ENCODE results near the gene SERPINF2. TPM values are rescaled to one million over a fixed set of nuclear protein-coding genes. Genes with fewer than 3 reads are reported as not detected.

The SERPINF2 gene
- polyA plus RNA-seq, 1 of the 3 experiments (the other 2 are of a cell fraction), result 0.26 TPM

- Histone ChIP-seq H3K4me2 (no peak overlapping the region), H2AFZ (ENCODE audit: low read depth) (no peak overlapping the region), H3K27ac (ENCODE audit: low read depth in 2 of 2, low read length in 1 of 2) (peak overlapping the region in 1 of 2 experiments; percentile 77; a peak in 2 of 4 replicates), H3K9me3 (no peaks in the 10 kb centered on the region), H3K36me3 (replicated peaks in 1 of 2; ENCODE audit: control insufficient read depth in 1 of 2, insufficient read depth in 2 of 2, low read length in 1 of 2) (peaks cover 0 to 5% of the 10 kb centered on the region in 2 experiments), H3F3A (replicated peaks; ENCODE audit: insufficient read depth) (peaks cover 12% of the 10 kb centered on the region), H3K27me3 (ENCODE audit: insufficient read depth) (no peaks in the 10 kb centered on the region), H3K79me2 (ENCODE audit: insufficient read depth) (peaks cover 29% of the 10 kb centered on the region; the same call in 1 of the 2 replicates), H3K9me2 (no peaks in the 10 kb centered on the region), H4K20me1 (ENCODE audit: insufficient read depth) (no peaks in the 10 kb centered on the region), H3K4me3 (ENCODE audit: low read depth in 2 of 2, low read length in 1 of 2) (no peak overlapping the region), H3K9ac (no peak overlapping the region), H3K4me1 (ENCODE audit: control insufficient read depth in 1 of 2, insufficient read depth in 2 of 2, low read depth in 1 of 2, low read length in 1 of 2) (peaks cover 8 to 19% of the 10 kb centered on the region in 2 experiments; a peak in 2 of 4 replicates)
- ChIA-PET CTCF (interaction anchor here (1.2 to 5.5 kb wide), 3 partner anchors 10 to 73 kb away, joined by 5 to 25 read pairs (median 9); partner anchors contain the start of gene SERPINF1), POLR2A (interaction anchor here (0.6 kb wide), 1 partner anchor 36 kb away, joined by 4 read pairs; no protein-coding TSS in a partner anchor)
- no peak for TF ChIP-seq MEF2A (IDR thresholded peaks at IDR 0.05; ENCODE audit: borderline replicate concordance, low read depth)
- 0 out of 4 replicates have a peak, but pooled peaks of 1 of the 2 experiments have one; percentile 1 for TF ChIP-seq EP300 (IDR thresholded peaks at IDR 0.05; ENCODE audit: borderline replicate concordance in 1 of 2, low read depth in 1 of 2, low read length in 1 of 2)
- DNase-seq, result no peak
- WGBS (ENCODE audit: low lambda C conversion rate), result 63% methylated on average over 1 of the region's 1 CpG
These were observed 50.8 kb downstream of the SERPINF2 start for GRCh38 chr17:1793447-1793806.

DNA sequence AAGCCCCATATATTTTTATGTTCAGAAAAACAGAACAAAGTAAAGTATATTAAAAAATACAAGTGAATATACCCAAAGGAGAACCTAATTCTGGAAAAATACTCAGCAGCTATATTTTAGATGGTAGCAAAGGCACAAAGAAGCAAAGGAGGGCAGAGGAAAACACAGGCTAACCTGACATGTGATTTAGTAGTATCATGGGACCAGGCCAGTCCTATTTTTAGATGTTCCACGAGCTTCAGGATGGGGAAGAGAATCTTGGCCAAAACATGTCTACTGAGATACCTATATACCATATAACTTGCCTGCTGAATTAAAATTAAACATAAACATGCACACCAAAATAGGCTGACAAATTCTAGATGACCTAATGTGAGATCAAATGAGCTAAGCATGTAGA is 54.1 kb downstream of the SERPINF2 start:
- TF ChIP-seq NRF1 (IDR thresholded peaks at IDR 0.05; ENCODE audit: low read depth, low read length), result no peak
- TF ChIP-seq, protein P1, sequence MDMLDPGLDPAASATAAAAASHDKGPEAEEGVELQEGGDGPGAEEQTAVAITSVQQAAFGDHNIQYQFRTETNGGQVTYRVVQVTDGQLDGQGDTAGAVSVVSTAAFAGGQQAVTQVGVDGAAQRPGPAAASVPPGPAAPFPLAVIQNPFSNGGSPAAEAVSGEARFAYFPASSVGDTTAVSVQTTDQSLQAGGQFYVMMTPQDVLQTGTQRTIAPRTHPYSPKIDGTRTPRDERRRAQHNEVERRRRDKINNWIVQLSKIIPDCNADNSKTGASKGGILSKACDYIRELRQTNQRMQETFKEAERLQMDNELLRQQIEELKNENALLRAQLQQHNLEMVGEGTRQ (IDR thresholded peaks at IDR 0.05; ENCODE audit: borderline replicate concordance, low read depth, low read length), result no peak
- TF ChIP-seq REST (IDR thresholded peaks at IDR 0.05; ENCODE audit: low read depth, low read length), result no peak
- no peak for TF ChIP-seq POLR2AphosphoS5 (IDR thresholded peaks at IDR 0.05; ENCODE audit: low read depth, low read length)
- TF ChIP-seq FOSL2 (IDR thresholded peaks at IDR 0.05; ENCODE audit: borderline replicate concordance, low read depth), result no peak
- no peak for TF ChIP-seq MXI1 (IDR thresholded peaks at IDR 0.05; ENCODE audit: low read depth, low read length)
- TF ChIP-seq, protein P2, sequence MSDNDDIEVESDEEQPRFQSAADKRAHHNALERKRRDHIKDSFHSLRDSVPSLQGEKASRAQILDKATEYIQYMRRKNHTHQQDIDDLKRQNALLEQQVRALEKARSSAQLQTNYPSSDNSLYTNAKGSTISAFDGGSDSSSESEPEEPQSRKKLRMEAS (IDR thresholded peaks at IDR 0.05; ENCODE audit: low read depth), result no peak
- TF ChIP-seq GABPA (IDR thresholded peaks at IDR 0.05; ENCODE audit: low read depth), result no peak
- no peak for TF ChIP-seq RAD21 (IDR thresholded peaks at IDR 0.05; ENCODE audit: low read length)
- no peak for TF ChIP-seq MEF2A (IDR thresholded peaks at IDR 0.05; ENCODE audit: borderline replicate concordance, low read depth)
- no peak for TF ChIP-seq NFIC (IDR thresholded peaks at IDR 0.05; ENCODE audit: borderline replicate concordance)
- TF ChIP-seq FOXJ3 (CRISPR knock-in tag; IDR thresholded peaks at IDR 0.05), result no peak
- no peak for TF ChIP-seq RCOR1 (IDR thresholded peaks at IDR 0.05; ENCODE audit: low read length)
- no peak for TF ChIP-seq YY1 (IDR thresholded peaks at IDR 0.05; ENCODE audit: low read depth)
- Histone ChIP-seq H2AFZ (ENCODE audit: low read depth) (no peak overlapping the region), H3F3A (replicated peaks; ENCODE audit: insufficient read depth) (peaks cover 6% of the 10 kb centered on the region), H3K9me3 (no peaks in the 10 kb centered on the region), H3K9me2 (no peaks in the 10 kb centered on the region), H3K4me1 (ENCODE audit: control insufficient read depth in 1 of 2, insufficient read depth in 2 of 2, low read depth in 1 of 2, low read length in 1 of 2) (peaks cover 0 to 22% of the 10 kb centered on the region in 2 experiments; a peak in 2 of 4 replicates), H3K4me3 (ENCODE audit: low read depth in 2 of 2, low read length in 1 of 2) (no peak overlapping the region), H3K36me3 (replicated peaks in 1 of 2; ENCODE audit: control insufficient read depth in 1 of 2, insufficient read depth in 2 of 2, low read length in 1 of 2) (peaks cover 8 to 12% of the 10 kb centered on the region in 2 experiments), H3K4me2 (no peak overlapping the region), H3K27ac (ENCODE audit: low read depth in 2 of 2, low read length in 1 of 2) (no peak overlapping the region), H4K20me1 (ENCODE audit: insufficient read depth) (no peaks in the 10 kb centered on the region), H3K27me3 (ENCODE audit: insufficient read depth) (no peaks in the 10 kb centered on the region), H3K9ac (no peak overlapping the region), H3K79me2 (ENCODE audit: insufficient read depth) (peaks cover 19% of the 10 kb centered on the region; the same call in 1 of the 2 replicates)
- CTCF ChIA-PET, result interaction anchor here (0.9 to 1.2 kb wide), 2 partner anchors 13 to 80 kb away, joined by 3 to 5 read pairs; no protein-coding TSS in a partner anchor
- no peak for DNase-seq
- POLR2A ChIA-PET, result no interaction called here
- WGBS (ENCODE audit: low lambda C conversion rate), result 79% methylated on average over 1 of the region's 1 CpG
